IPS DF 4.7 (cell line): ENCODE data around the gene ADGB.
"Not testable (repeated sequence)": the region's sequence is repeated elsewhere in the genome, so short reads cannot be mapped to it uniquely, and the experiment has no call there.

ENCODE experiments used
- DNase-seq: peaks from one replicate; pipeline ENCODE4 v3.0.0-alpha.2; 2013; ENCODE audit warnings: low spot score; ENCODE audit errors: extremely low read depth

The ADGB gene

GRCh38 chr6:146815511-146816462, 217.0 kb downstream of the ADGB start:
- not testable (repeated sequence) for DNase-seq

GRCh38 chr6:146819596-146820320, 221.0 kb downstream of the ADGB start:
- no peak for DNase-seq

- DNase-seq = no peak
Observed at GRCh38 chr6:146827216-146827928, 228.6 kb downstream of the ADGB start.

DNA sequence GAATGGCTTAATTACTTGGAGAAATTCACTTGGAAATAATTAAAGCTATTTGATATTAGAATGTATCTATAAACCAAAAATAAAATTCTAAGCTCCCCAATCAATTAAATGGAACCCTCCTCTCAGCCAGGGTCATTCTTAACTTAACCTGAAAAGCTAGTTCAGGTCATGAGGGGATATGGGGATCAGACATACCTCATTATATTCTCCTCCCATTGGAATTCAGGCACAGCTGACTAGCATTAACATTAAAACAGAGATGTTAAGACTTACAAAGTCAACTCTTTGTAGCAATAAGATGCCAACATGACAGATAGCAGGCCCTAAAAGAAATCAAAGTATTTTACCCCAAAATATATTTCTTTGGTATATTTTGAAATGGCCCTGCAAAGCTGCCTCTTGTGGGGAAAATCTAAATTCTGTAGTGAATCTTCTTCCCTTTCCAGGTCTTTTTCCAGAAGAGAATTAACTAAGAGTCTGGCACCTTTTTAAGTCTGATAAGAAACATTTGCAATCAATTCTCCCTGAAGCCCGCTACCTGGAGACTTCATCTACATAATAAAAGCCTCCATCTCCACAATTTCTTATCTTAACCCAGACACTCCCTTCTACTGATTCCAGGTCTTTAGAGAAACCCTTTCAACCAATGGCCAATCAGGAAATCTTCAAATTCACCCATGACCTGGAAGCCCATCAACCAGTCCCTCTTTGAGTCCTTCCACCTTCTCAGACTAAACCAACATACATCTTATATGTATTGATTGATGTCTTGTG, 231.2 kb downstream of the ADGB start:
- no peak for DNase-seq

- no peak for DNase-seq
Observed at GRCh38 chr6:146833157-146833556, 234.4 kb downstream of the ADGB start.

DNA sequence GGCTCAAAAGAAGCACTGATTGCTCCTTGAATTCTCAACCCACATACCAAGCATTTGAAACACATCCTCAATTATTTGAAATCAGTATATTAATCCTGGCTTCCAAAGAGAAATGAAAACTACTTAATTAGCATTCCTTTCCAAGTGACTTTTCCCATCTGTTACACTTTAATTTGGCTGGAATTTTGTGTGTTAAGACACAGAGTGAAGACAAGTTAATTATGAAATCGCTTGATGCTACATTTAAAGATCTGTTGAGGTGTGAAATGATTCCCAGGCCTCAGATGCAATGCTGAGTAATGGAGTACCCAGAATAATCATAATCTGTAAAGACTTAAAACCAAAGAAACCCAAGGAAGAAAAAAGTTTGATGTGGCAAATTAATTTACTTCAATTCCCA, 241.4 kb downstream of the ADGB start:
- no peak for DNase-seq

DNA sequence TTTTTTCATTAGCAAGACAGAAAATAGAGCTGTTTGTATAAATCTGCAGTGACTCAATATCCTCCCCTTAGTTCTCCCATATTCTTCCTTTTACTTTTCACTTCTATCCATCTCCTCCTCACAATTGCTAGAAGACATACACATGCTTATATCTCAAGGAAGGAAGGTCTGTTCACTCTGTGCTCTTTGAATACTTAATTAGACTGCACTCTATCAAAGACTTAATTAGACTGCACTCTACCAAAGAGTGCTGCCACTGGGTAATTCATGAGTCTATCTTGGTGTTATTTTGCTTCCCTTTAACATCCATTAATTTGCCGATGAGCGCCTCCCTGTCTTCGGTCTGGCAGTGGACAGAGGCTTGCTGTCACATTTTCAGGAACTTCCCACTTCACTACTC, 241.9 kb downstream of the ADGB start:
- DNase-seq = no peak

DNA sequence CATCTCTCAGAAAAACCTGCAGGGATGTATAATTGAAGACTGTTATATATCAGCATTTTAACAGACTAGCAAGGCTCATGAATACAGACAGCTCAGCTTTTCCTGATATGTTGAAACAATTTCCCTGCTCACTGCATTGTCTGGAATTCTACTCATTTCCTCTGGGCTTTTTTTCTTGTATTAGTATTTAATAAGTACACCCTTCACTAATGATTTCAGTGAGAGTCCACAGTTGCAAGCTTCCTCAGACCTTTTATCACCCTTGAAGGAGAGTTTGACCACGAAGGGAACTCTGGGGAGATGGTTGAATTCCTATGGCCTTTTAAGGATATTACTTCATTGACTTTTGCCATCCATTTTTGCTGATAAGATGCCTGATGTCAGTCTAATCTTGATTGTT, 248.7 kb downstream of the ADGB start:
- DNase-seq = no peak

- no peak for DNase-seq
Observed at GRCh38 chr6:146850238-146850896, 251.6 kb downstream of the ADGB start.

GRCh38 chr6:146850981-146851380, 252.2 kb downstream of the ADGB start:
- DNase-seq = no peak

DNA sequence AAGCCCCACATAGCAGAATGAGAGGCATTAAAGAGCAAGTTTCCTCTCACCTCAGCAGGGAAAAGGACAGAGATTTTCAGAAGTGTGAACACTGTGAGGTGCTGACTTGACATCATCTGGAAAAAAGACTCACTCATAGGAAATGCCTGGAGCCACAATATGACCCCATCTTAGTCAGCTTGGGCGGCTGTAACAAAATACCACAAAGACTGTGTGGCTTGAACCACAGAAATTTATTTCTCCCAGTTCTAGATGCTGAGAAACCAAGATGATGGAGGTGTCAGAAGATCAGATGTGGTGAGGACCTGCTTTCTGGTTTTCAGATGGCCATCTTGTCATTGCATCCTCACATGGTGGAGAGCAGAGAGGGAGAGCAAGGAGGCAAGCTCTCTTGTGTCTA, 253.1 kb downstream of the ADGB start:
- DNase-seq = no peak

GRCh38 chr6:146854521-146855255, 255.9 kb downstream of the ADGB start:
- DNase-seq = not testable (repeated sequence)

- DNase-seq = no peak
Observed at GRCh38 chr6:146855889-146856288, 257.1 kb downstream of the ADGB start.

- DNase-seq = no peak
Observed at GRCh38 chr6:146856296-146856695, 257.5 kb downstream of the ADGB start.

GRCh38 chr6:146857180-146857979, 258.6 kb downstream of the ADGB start:
- DNase-seq = no peak

GRCh38 chr6:146857980-146858347, 259.2 kb downstream of the ADGB start:
- no peak for DNase-seq

GRCh38 chr6:146859206-146859605, 260.4 kb downstream of the ADGB start:
- no peak for DNase-seq

DNA sequence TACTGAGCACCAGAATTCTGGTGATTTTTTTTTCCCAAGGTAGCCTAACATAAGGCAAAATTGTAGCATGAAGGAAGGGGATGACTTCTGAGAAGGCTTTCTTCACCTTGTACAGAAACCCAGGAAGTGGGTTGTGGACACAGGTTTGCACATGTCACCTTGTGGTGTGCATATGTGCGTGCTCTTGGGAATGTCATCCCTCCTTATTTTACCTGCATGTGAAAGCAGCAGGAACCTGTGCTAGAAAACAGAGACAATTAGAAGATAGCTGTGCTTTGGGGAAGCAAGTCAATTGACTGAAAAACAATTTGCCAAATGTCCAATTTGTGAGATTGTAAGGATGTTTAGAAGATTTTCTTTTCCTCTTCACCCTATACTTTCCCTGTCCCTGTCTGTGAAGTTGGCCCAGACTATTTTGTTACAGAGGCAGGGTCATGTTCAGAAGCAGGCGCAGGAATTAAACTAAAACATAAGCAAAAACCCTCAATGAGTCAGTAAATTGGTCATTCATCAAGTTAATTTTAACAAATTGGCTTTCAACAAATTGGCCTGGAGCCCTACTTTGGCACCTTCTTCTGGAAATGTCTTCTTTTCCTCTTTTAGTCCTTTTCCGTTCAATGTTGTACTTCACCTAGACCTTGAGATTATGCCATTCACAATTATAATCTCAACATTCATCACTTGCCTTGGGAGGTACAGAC, 261.2 kb downstream of the ADGB start:
- DNase-seq = no peak
